GM21515 (cell line): ENCODE data around the gene TMEM255B.

Experiments used
- ATAC-seq: cut with Tn5 transposase; IDR thresholded peaks from one replicate; pipeline ENCODE4 v1.9.1; 2021; ENCODE audit not compliant: unreplicated experiment

TMEM255B gene

DNA sequence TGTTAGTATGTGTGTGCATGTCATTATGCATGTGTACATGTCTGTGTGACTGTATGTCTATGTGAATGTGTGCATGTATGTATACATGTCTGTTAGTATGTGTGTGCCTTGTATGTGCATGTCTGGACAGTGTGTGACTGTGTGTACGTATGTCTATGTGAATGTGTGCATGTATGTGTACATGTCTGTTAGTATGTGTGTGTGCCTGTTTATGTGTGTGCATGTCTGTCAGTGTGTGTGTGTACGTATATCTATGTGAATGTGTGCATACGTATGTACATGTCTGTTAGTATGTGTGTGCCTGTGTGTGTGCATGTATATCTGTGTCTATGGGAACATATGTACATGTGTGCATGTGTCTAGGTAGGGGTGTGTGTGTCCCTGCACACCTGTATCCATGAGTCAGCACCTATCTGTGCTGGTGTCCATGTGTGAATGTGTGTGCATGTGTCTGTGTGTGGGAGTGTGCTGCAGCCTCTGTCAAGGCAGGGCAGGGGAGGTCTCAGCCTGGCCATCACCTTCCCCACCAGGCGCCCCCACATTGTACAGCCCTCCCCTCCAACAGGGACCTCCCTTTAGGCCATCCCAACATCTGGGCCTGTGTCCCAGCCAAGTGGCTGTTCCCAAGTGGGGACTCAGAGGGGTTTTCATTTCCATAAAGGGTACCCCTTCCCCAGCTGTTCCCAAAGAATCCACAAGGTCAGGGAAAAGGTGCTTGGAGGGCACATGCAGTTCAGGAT is 100.5 kb downstream of the TMEM255B start:
- no peak for ATAC-seq

- ATAC-seq, result no peak
Observed at GRCh38 chr13:113860051-113860664, 101.1 kb downstream of the TMEM255B start.

GRCh38 chr13:113860665-113861432 is 101.8 kb downstream of the TMEM255B start:
- no peak for ATAC-seq

DNA sequence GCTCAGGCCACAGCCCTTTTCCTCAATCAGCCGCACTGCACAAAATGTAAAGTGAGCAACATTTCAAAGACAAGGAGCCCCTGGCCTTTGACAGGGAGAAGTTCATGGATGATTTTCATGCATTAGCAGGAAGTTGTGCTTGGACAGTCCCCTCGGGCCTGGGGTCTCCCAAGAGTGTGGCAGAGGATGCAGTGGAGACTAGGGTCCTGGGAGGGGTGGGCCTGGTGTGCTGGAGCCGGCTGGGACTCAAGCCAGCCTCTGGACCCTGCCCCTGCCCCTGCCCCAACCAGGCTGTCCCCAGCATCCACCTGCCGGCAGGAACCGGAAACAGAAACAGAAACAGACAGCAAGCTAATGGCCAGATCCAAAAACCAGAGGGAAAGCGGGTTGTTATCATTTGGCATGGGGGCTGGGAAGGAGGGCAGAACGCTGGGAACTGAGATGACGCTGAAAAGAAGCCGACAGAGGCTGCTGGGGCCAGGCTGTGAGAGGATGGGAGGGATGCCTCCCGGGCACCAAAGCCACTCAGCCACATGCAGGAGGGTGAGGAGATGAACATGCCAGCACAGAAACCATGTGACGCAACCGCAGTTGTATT is 102.5 kb downstream of the TMEM255B start:
- no peak for ATAC-seq

DNA sequence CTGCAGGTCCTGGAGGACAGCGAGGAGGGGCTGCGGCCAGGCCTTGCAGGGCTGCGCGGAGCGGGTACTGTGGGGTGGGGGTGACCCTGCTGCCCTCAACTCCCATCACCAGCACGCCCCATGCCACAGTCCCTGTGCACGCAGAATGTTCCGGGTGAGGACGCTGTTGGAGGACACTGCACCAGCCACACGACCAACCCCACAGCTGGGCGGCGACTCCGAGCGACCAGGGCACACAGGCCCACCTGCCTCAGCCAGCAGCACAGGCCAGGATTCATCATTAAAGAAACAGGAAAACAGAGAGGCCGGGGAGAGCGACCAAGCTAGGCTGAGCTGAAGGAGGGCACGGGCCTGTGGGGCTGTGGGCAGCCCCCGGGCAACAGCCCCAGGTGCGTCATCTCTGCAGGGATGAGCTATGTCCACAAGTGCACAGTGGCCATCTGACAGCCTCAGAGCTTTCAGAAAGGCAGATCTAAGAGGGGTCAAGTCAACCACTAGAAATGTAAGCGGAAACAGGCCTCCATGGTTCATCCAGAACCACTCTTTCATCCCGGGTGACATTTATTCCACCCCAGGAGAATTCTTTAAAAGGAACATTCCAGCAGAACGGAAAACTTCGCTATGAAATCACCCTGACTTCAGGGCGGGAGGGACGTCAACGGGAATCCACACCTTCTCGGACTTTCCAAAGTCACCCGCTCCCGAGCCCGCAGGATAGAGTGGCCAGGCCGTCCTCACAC is 103.3 kb downstream of the TMEM255B start:
- ATAC-seq, result no peak

- ATAC-seq, result no peak
Observed at GRCh38 chr13:113862931-113863523, 104.0 kb downstream of the TMEM255B start.

DNA sequence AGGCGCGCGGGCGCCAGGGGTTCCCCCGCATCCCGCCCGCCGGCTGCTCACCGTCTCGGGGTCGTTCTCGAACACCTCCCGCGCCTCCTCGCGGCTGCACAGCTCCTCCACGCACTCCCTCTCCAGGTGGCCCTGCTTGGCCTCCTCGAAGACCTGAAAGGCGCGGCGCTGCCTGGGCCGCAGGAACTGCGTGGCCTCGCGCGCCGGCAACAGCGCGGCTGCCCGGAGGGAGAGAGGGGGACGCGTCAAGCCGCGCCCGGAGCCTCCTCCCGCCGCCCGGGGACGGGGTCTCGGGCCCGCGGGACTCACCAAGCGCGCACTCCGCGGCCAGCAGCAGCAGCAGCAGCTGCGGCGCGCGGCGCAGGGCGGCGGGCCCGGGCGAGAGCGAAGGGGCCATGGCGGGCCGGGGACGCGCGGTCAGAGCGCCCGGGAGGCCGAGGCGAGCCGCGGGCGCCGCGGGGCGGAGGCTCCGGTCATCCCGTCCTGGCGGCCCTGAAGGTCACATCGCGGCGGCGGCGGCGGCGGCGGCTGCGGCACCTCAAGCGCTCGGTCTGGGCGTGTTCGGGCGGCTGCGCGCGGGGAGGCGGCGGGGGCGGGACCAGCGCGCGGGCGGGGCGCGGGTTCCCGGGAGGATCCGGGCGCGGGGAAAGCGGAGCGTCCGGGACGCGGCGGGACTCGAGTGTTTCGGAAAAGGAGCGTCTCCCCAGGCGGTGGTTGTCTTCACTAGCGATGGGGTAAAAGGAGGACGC is 104.7 kb downstream of the TMEM255B start, which contains the start of gene GAS6:
Gene GAS6, minus strand, starts transcription at position 553 of the 749 bp plus-strand sequence. Its CDS starts 156 bp downstream, at position 397.
- ATAC-seq, result no peak

GRCh38 chr13:113864273-113864890 is 105.4 kb downstream of the TMEM255B start:
- ATAC-seq, result no peak

DNA sequence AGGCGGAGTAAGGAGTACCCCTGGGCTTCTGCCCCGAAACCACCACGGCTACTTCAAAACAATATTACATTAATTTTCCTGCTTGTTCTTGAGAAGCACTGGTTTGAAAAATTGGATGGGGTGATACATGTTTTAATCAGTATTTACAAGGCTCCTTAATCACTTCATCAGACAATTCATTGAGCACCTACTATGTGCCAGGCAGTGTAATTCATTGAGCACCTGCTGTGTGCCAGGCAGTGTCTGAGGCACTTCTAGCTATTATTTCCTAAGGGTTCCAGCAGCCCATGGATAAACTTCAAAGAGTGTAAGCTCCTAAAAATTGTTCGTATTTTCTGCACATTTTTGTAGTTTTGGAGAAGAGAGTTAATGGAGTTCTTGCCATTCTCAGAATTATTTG is 106.4 kb downstream of the TMEM255B start:
- no peak for ATAC-seq
